Stimulated activated CD8-positive, alpha-beta memory T cell treated with anti-CD3 and anti-CD28 coated beads, Interleukin-15, amount 100 ng/mL, for 48 hours (primary cell): ENCODE measurements around the gene MEIOB.
"Not testable (repeated sequence)": the region's sequence is repeated elsewhere in the genome, so short reads cannot be mapped to it uniquely, and the experiment has no call there.

Source experiments
- DNase-seq, 2 donors: peaks; one replicate each; pipeline ENCODE4 v3.0.0-alpha.2; 2020; ENCODE audit warnings: low read depth in 2 of 2

Gene MEIOB

DNA sequence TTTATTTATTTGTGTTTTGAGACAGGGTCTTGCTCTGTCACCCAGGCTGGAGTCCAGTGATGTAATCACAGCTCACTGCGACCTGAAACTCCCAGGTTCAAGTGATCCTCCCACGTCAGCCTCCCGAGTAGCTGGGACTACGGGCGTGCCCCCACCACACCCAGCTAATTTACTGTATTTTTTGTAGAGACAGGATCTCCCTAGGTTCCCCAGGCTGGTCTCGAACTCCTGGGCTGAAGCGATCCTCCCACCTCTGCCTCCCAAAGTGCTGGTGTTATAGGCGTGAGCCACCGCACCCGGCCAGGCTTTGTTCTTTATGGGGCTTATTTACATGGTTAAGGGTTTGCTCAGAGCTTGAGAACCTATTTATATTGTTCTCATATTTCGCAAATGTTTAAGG, 5.8 kb upstream of the MEIOB start:
- DNase-seq = no peak

DNA sequence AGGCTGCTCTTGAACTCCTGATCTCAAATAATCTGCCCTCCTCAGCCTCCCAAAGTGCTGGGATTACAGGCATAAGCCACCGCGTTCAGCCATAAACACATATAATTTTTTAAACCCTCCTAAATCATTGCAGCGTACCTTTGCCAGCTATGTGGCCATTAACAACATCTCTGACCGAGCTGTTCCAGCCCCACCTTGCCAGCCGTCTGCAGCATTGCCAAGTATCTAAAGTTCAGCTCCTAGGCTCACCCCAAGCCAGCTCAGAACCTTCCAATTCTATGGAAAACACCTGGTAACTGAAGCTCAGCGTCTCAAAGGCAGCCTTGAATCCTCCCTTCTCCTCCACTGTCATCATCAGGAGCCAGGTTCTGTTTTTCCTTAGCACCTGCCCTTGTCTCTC, 5.1 kb upstream of the MEIOB start:
- DNase-seq = no peak

DNA sequence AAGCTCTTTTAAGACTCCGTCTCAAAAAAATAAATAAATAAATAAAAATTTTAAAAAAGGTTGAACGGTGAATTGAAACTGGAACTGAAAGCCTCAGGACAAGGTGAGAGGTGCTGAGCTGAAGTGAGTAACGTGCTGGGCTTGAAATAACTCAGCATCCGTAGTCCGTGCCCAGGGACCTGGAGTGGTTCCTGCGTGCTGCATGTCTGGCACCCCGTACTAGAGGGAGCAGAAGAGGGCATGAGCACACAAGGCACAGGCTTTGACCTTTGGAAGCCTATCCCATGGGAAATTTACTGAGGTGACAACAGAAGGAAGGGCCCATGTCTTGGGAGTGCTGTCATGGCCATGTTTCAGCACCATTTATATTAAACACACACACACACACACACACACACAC, 4.5 kb upstream of the MEIOB start:
- DNase-seq = no peak

- not testable (repeated sequence) for DNase-seq
Observed at GRCh38 chr16:1876066-1876465, 4.1 kb upstream of the MEIOB start.

GRCh38 chr16:1874854-1875253, 2.9 kb upstream of the MEIOB start:
- DNase-seq = no peak

GRCh38 chr16:1870365-1871082, 1.4 kb downstream of the MEIOB start:
- no peak for DNase-seq

DNA sequence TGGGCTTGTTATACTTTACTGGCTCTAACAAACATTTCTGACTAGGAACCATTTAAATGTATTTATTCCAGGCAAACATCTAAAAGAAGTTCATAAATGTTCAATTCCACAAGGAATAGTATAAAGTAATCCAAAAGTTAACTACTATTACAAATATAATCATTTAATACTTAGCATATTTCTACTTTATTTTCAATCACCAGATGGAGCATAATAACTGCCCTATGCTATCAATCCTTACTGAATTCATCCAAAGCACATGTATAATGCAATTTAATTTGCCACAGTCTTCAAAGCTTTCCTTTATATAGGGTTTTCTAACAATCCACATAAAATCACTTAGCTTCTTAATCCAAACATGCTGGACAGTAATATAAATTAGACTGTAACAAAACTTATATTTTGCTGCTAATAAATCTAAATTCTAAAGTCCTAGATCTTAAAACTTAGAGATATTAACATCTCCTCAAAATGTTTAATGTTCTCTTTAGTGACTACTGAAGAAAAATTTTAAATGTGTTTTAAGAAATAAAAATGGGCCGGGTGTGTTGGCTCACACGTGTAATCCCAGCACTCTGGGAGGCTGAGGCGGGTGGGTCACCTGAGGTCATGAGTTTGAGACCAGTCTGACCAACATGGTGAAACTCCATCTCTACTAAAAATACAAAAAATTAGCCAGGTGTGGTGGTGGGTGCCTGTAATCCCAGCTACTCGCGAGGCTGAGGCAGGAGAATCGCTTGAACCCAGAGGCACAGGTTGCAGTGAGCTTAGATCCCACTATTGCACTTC, 5.9 kb downstream of the MEIOB start:
- no peak for DNase-seq

GRCh38 chr16:1863681-1864460, 8.1 kb downstream of the MEIOB start:
- no peak for DNase-seq

DNA sequence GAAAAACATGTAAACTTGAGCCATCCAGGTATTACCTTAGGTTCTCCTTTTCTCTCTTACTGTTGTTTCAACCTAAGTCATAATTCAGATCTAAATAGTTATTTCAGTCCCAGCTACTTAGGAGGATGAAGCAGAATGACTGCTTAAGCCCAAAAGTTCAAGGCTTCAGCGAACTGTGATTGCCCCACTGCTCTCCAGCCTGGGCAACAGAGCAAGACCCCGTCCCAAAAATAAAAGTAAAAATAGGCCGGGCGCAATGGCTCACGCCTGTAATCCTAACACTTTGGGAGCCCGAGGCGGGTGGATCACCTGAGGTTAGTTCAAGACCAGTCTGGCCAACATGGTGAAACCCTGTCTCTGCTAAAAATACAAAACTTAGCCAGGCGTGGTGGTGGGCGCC, 9.6 kb downstream of the MEIOB start:
- no peak for DNase-seq

GRCh38 chr16:1861730-1862129, 10.2 kb downstream of the MEIOB start:
- DNase-seq = no peak

DNA sequence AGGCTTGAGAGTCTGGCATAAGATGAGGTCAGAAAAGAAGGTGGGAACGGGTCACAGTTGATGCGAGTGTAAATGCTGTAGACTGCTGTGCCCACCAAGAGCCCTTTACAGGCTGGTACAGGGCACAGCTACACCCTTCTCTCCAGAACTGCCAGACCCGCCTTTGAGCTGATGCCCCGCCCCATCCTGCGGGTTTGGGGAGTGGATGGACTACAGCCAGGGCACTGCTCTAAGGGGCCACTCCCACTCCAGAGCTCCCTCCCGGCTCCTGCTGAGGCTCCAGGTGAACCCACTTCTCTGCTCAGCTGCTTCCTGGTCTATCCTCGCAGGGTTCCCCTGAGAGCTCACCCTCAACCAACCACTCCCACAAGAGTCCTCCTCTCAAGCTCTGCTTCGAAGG, 12.3 kb downstream of the MEIOB start:
- DNase-seq = no peak

DNA sequence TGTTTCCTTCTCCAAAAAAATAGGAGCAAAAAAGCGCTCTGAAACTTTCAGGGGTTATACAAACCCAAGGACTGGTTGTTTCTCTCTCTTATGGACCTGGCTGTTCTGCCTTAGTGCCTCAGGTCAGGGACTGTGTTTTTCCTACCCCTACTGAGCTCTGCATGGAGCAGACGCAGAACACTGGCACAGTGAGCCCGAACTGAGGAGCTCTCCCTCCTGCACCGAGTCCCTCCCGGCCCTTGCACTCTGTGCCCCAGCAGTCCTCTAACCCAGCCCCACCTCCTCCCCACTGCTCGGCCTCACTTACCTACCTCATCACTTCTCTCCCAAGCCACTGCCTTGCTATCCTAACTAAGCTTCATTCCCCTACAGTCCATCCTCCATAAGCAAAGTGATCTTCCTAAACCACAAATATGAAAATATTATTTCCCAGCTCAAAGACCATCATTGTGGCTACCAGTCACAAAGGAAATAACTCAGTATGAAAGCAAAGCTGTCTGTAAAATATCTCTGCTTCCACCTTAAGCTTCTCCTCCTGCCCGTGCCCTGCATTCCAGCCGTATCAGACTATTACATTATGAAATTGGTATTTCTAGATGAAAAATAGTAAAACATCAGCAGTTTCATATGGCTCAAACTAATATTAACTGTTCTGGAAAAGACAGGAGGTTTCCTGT, 13.6 kb downstream of the MEIOB start:
- DNase-seq = no peak

DNA sequence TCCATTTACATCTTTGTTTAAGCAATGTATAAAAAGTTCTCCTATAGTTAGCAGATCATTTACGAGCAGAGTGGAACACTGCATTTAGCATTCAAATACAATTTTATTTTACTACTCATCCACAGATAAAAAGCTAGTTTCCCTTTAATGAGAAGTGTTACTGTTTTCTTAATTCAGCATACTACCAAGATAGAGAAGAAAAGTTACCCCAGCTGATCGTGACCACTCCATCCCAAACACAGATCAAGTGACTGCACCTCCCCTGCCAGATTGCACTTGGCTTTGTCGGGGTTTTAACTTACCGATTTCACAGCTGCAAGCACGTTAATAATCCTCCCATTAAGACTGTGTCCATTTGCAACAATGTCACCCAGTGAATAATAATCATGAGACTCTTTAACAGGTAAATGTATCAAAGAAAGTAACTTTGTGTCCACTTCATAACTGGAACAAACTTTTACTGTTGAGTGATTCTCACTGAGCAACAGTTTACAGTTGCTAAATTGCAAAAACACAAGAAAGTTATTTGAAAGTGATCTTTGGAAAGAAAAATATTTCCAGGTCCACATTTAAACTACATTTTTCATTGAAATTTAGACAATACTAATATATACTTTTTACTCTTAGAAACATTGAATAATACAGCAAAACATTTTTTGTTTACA, 14.4 kb downstream of the MEIOB start:
- DNase-seq = no peak

- DNase-seq = no peak
Observed at GRCh38 chr16:1851793-1852192, 20.2 kb downstream of the MEIOB start.

DNA sequence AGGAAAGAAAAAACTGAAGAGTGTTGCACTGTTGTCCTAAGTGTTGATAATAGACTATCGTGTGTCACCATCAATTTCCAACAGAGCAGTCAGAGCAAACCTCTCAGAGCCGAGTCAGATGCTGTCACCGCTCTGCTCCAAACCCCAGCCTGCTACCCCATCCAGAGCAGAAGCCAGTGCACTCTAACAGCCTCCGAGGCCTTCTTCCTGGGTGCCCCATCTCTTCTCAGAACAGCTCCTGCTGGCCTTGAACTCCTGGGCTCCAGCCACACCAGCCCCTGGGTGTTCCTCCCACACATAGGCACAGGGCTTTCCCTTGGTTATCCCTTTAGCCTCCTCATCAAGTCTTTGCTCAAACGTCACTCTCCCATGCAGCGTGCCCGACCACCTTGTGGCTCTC, 21.0 kb downstream of the MEIOB start:
- no peak for DNase-seq

GRCh38 chr16:1846416-1846815, 25.5 kb downstream of the MEIOB start:
- DNase-seq = no peak

DNA sequence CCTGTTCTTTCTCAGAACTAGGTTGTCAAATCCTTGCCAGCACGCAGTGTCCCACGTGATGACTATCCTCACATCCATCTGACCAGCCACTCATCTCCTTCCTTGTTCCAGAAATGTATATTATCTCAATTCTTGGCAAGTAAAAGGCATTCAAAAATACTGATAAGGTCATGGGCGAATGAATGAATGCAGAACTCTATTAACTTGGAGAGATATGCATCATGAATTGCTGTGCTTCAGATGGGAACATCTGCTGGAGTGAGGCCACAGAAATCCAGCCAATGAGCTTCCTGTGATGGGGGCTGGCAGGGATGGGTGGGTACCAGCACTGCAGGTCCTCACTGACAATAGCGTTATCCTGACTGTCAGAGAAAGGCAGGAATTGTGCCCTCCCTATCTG, 26.0 kb downstream of the MEIOB start:
- no peak for DNase-seq

DNA sequence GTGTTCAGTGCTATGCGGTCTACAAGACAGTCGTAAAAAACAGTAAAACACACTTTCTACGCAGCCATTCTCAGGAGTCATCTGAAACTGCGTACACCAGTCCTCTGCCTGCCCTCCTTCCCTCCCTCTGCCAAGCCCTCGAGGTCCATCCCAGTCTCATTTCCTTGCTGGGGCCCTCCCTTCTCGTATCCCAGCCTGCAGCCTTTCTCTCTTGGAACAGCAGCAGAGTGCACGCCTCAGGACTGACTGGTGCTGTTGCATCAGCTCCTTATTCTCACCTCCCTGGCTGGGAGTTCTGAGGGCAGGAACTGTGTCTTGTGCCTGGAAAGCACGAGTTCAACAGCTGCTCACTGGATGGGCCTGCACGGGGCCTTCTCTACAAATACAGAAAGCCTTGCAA, 32.4 kb downstream of the MEIOB start:
- no peak for DNase-seq

- DNase-seq = no peak
Observed at GRCh38 chr16:1834096-1834495, 37.9 kb downstream of the MEIOB start.

DNA sequence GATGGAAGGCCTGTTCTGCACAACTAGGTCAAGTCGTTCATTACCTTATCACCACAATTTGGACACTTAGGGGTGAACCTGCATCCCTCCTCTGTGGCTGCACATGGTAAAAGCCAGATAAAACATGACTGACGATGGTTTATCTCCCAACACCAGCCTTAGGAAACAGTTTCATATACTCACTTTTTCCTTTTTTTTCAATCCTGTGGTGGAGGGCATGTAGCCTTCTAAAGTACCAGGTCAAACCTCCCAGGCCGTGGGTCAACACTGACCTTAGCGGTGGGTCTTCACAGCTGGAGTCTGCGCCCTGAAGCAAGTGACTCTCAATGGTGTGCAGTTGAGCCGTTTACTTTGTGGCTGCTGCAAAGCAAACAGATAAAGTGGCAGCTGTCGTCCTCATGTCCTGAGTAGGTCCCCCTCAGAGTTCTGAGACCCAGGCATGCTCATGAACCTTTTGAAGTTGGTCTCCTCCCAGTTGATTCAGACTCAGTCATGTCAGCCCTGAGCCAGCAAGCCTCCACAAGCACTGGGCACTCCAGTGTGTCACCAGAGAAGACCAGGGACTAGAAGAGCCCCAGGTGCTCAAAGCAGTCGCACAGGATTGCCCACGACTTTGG, 39.0 kb downstream of the MEIOB start:
- no peak for DNase-seq
